Pancreas (tissue), 10 donors: ENCODE data around the gene AKAP6. TPM values are rescaled to one million over a fixed set of nuclear protein-coding genes. Genes with fewer than 3 reads are reported as not detected.

Experiments used
- ATAC-seq, 4 donors: fragments of 200-7000 bp; cut with Tn5 transposase; one replicate each; pipeline versions ENCODE4 v1.8.0 to v1.9.1; 2020; ENCODE audit warnings: mild to moderate bottlenecking in 4 of 4, moderate library complexity in 4 of 4
- DNase-seq, 6 donors: peaks; one replicate each; pipeline ENCODE4 v3.0.0-alpha.2; 2020
- FAIRE-seq: peaks from 2 replicates; lab custom pipeline; 2012; peaks lifted over from hg19 to GRCh38; lab: Jason Lieb, UNC
- H3K27ac ChIP-seq, 4 donors: fragments of 200-600 bp; sonication (generic); 1 replicate in 3 of 4; 2 replicates in 1 of 4; pipeline versions ENCODE4 v1.5.0 to v1.8.0; 2020
- H3K27me3 ChIP-seq, 4 donors: fragments of 200-600 bp; one replicate each; pipeline ENCODE4 v1.8.0; 2021
- H3K36me3 ChIP-seq, 3 donors: fragments of 200-600 bp; sonication (generic) in 1 of 3; one replicate each; pipeline versions ENCODE4 v1.5.0 to v1.8.0; 2020 to 2021
- H3K4me1 ChIP-seq, 3 donors: fragments of 200-600 bp; one replicate each; pipeline ENCODE4 v1.8.0; 2021
- H3K4me3 ChIP-seq, 4 donors: fragments of 200-600 bp; sonication (generic) in 2 of 4; one replicate each; pipeline versions ENCODE4 v1.5.0 to v1.8.0; 2020 to 2021
- H3K9me3 ChIP-seq, 4 donors: fragments of 200-600 bp; one replicate each; pipeline ENCODE4 v1.8.0; 2021
- WGBS, 2 donors: extraction: QIAGEN DNeasy Blood & Tissue Kit; methylation state at CpG; one replicate each; pipeline ENCODE4 v1.1.7; 2013; 5-methylcytosine and 5-hydroxymethylcytosine counted together
- intact Hi-C, 3 donors: fragments of 100-400 bp; cut with DNase I; formaldehyde crosslinking; loops; one replicate each; pipeline versions ENCODE4 v1.11.1 to v1.14.2; 2022
- polyA plus RNA-seq, 2 donors: library from polyadenylated mRNA; stranded (reverse); fragments of 200-250 nt; gene quantifications; one replicate each; pipeline ENCODE4 v1.2.3, GENCODE V29; 2013
- total RNA-seq, 6 donors: library from RNA; stranded (reverse); fragmentation: NEBNext Ultra II Directional in 4 of 6; extraction: Animal tissue kit (Norgen Biotek cat#: 25700) in 4 of 6; gene quantifications; one replicate each; pipeline versions ENCODE4 v1.2.1 to v1.2.4, GENCODE V29; 2021 to 2023
- TF ChIP-seq, protein P1 (sequence below), 4 donors: fragments of 200-600 bp; sonication (generic) in 3 of 4; IDR thresholded peaks; one replicate each; pipeline versions ENCODE4 v1.5.0 to v1.8.0; 2021; ENCODE audit warnings: antibody characterized with exemption in 4 of 4
- donor health status: healthy with polysubstance abuse.
- donor health status: DM: no; HTN: no; CAD: no; lungs with moderate emphysema.
- donor health status: DM: no; HTN: no; CAD: no.
- donor health status: control.
- donor health status: control.
- donor health status: Bipolar disorder and iron deficiency.
- donor health status: DM: yes; HTN: yes; CAD: no.
- donor health status: DM: no; HTN: no; CAD: no.
- donor health status: DM: no; HTN: no; CAD: no.
- donor health status: DM: yes; HTN: yes; CAD: no.

Gene AKAP6
- total and polyA plus RNA-seq, 8 donors, result 0.34 to 2.2 (median 1.8) TPM

DNA sequence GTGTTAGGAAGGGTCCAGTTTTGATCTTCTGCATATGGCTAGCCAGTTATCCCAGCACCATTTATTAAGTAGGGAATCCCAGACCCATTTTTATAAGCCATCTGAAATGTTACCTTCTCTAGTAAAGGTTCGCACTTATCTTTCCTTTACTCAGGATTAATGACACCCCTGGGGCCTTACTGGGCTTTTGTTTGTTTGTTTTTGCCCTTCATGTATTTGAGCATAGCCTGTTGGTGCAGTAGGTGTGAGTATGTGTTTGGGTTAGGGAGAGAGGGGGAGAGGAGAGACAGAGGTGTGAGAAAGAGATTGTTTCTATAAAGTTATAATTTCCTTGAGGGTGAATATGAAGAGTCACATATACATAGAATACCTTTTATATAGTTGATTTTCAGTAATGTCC lies 96.9 kb downstream of the AKAP6 start:
- TF ChIP-seq, protein P1, sequence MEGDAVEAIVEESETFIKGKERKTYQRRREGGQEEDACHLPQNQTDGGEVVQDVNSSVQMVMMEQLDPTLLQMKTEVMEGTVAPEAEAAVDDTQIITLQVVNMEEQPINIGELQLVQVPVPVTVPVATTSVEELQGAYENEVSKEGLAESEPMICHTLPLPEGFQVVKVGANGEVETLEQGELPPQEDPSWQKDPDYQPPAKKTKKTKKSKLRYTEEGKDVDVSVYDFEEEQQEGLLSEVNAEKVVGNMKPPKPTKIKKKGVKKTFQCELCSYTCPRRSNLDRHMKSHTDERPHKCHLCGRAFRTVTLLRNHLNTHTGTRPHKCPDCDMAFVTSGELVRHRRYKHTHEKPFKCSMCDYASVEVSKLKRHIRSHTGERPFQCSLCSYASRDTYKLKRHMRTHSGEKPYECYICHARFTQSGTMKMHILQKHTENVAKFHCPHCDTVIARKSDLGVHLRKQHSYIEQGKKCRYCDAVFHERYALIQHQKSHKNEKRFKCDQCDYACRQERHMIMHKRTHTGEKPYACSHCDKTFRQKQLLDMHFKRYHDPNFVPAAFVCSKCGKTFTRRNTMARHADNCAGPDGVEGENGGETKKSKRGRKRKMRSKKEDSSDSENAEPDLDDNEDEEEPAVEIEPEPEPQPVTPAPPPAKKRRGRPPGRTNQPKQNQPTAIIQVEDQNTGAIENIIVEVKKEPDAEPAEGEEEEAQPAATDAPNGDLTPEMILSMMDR (IDR thresholded peaks at IDR 0.05), result no peak

DNA sequence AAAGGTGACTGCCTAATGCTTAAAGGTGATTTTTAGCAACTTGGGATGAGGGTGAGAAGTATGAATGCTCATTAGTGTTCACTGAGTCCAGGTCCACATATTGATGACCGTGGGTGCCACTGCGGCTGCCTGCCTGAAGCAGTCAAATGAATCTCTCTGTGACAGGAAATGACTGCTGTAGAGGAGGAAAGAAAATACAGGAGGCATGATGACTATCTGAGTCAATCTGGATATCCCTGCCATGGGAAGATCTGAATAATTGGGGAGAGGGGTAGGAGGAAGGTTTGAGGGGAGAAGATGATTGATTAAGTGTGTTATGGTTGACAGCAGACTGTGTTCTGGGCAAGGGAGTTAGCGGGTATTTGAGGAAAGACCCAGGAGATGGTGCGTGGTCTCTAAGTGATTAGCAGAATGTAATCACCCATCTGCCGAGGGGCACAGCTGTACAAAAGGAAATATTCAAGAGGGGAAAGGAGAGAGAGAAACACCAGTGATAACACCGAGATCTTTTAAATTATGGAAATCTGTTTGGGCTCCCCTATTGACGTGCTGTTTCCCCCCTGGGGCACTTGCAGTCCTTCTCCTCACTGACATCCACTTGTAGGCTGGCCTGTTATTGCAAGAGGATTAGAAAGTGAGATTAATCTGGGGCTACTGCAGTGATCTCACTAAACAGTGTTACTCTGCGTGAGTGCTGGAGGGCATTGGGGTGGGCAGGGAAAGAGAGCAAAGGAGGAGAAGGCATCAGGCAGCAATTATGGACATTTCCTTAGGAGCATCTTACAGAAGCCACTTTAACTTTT lies 97.7 kb downstream of the AKAP6 start:
- no peak overlapping the region for H3K27ac ChIP-seq
- 68 to 85% methylated on average over 8 of the region's 8 CpGs for WGBS, 2 donors
- no peak for FAIRE-seq

More for the DNA sequence above, 96.9 kb downstream of the AKAP6 start:
- ATAC-seq (no peak), DNase-seq (no peak), FAIRE-seq (no peak)
- 33 to 39% methylated on average over 1 of the region's 1 CpG for WGBS, 2 donors
- H3K4me1 ChIP-seq, result no peaks in the 10 kb centered on the region
- H3K27ac ChIP-seq, result no peak overlapping the region
- intact Hi-C loops, result no loop called here
- no peak overlapping the region for H3K4me3 ChIP-seq
- no peaks in the 10 kb centered on the region for H3K27me3 ChIP-seq
- no peaks in the 10 kb centered on the region for H3K36me3 ChIP-seq
- H3K9me3 ChIP-seq, result no peaks in the 10 kb centered on the region

DNA sequence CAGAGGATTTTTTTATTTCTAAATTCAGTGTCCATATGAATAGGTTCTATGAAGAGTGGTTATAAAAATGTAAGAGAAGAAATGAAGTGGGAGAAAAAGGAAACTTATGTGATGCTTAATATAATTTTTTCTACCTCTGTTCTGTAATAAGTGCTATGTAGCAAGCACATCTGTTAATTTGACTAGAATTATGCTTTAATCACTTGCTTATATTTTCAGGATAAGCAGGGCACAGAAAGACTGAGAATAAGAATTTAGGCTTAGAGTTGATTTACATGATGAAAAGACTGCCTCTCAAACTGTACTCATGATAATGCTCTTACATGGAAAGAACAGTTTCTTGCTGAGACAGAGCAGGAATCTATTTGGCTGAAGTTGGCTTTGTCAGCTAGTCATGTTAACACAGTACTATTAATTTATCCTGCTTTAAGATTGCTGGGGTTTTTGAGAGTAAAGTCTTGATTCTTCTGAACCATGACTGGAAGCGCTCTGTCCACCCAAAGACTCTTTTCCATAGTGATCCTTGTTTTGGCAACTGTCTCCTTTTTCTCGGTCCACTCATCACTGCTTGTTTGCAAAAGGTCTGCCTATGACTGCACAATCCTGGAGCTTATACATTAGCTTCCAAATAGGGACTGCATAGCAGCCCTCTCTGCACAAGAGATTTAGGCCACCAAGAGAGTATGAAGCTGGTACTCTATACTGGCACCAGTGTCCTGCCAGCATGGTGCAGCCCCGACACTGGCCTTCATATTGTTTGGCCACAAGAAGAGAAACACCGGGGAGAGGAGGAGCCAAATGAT lies 98.8 kb downstream of the AKAP6 start:
- WGBS, 2 donors, result 72 to 82% methylated on average over 4 of the region's 4 CpGs
- DNase-seq (no peak), ATAC-seq (no peak), FAIRE-seq (no peak)
- H3K27me3 ChIP-seq, result no peaks in the 10 kb centered on the region
- H3K36me3 ChIP-seq, result no peaks in the 10 kb centered on the region
- TF ChIP-seq, protein P1 (IDR thresholded peaks at IDR 0.05), result no peak
- intact Hi-C loops, result no loop called here
- no peaks in the 10 kb centered on the region for H3K9me3 ChIP-seq
- no peak overlapping the region for H3K4me3 ChIP-seq
- H3K27ac ChIP-seq, result no peak overlapping the region
- H3K4me1 ChIP-seq, result no peaks in the 10 kb centered on the region

More for the DNA sequence above, 97.7 kb downstream of the AKAP6 start:
- Histone ChIP-seq H3K4me3 (no peak overlapping the region), H3K27me3 (no peaks in the 10 kb centered on the region), H3K36me3 (no peaks in the 10 kb centered on the region), H3K4me1 (no peaks in the 10 kb centered on the region), H3K9me3 (no peaks in the 10 kb centered on the region)
- ATAC-seq (no peak), DNase-seq (no peak)
- TF ChIP-seq, protein P1 (IDR thresholded peaks at IDR 0.05), result no peak
- intact Hi-C loops, result no loop called here

DNA sequence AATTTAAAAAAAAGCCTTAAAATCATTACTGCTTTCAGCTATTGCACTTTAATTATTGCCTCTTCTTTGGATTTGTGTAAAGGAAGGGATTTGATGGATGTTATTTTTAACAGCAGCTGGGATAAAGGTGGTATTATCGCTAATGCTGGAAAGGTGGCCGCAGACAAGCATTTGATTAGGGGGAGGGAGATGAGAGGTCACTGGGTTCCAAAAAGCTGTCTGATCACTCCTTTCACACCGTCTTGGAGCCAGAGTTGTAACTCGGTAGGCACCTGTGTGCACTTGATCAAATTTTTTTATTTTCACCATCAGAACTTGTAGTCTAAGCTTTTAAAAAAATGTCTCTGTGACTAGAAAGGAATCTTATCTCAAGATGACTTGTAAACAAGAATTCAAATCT lies 99.8 kb downstream of the AKAP6 start:
- Histone ChIP-seq H3K27ac (no peak overlapping the region), H3K36me3 (no peaks in the 10 kb centered on the region), H3K9me3 (no peaks in the 10 kb centered on the region), H3K4me3 (no peak overlapping the region), H3K27me3 (no peaks in the 10 kb centered on the region), H3K4me1 (no peaks in the 10 kb centered on the region)
- 66 to 75% methylated on average over 4 of the region's 4 CpGs for WGBS, 2 donors
- TF ChIP-seq, protein P1 (IDR thresholded peaks at IDR 0.05), result no peak
- no peak for FAIRE-seq
- DNase-seq, result no peak
- ATAC-seq, result no peak
- intact Hi-C loops, result no loop called here
